MM.1S (cell line): ENCODE measurements around the gene IDH3G.

ENCODE experiments used
- EZH2 ChIP-seq: fragments of 300-600 bp; sonication (generic); optimal IDR thresholded peaks from 2 replicates; pipeline ENCODE3; 2017; ENCODE audit warnings: low read depth, mild to moderate bottlenecking, antibody characterized with exemption, low read length, mixed read lengths
- TF ChIP-seq, protein P1 (sequence below): fragments of 300-600 bp; sonication (generic); IDR thresholded peaks from 2 replicates; pipeline ENCODE4 v1.5.1; 2016; ENCODE audit warnings: antibody characterized with exemption, low read length, mixed read lengths

- TF ChIP-seq, protein P1, sequence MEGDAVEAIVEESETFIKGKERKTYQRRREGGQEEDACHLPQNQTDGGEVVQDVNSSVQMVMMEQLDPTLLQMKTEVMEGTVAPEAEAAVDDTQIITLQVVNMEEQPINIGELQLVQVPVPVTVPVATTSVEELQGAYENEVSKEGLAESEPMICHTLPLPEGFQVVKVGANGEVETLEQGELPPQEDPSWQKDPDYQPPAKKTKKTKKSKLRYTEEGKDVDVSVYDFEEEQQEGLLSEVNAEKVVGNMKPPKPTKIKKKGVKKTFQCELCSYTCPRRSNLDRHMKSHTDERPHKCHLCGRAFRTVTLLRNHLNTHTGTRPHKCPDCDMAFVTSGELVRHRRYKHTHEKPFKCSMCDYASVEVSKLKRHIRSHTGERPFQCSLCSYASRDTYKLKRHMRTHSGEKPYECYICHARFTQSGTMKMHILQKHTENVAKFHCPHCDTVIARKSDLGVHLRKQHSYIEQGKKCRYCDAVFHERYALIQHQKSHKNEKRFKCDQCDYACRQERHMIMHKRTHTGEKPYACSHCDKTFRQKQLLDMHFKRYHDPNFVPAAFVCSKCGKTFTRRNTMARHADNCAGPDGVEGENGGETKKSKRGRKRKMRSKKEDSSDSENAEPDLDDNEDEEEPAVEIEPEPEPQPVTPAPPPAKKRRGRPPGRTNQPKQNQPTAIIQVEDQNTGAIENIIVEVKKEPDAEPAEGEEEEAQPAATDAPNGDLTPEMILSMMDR, result no peak
- no peak for TF ChIP-seq EZH2
Observed at GRCh38 chrX:153805436-153805835, 11.3 kb upstream of the IDH3G start.
